GM12878 (cell line): ENCODE data around the gene ALKBH8.

Source experiments
- CTCF ChIP-seq, 3 experiments: IDR thresholded peaks in 2 of 3; conservative IDR thresholded peaks in 1 of 3; 2 replicates each; pipeline ENCODE4 v1.5.1; 2011; ENCODE audit warnings: low read depth in 3 of 3, low read length in 3 of 3, mild to moderate bottlenecking in 3 of 3, control low read depth in 2 of 3, moderate library complexity in 2 of 3, inconsistent platforms in 1 of 3, mixed read lengths in 1 of 3; ENCODE audit not compliant: control insufficient read depth in 2 of 3, insufficient read depth in 1 of 3; ENCODE audit errors: extremely low read depth in 1 of 3
- TF ChIP-seq, protein P1 (sequence below): fragments of 450-650 bp; IDR thresholded peaks from 2 replicates; pipeline ENCODE4 v1.6.1; 2016; ENCODE audit warnings: mild to moderate bottlenecking

DNA sequence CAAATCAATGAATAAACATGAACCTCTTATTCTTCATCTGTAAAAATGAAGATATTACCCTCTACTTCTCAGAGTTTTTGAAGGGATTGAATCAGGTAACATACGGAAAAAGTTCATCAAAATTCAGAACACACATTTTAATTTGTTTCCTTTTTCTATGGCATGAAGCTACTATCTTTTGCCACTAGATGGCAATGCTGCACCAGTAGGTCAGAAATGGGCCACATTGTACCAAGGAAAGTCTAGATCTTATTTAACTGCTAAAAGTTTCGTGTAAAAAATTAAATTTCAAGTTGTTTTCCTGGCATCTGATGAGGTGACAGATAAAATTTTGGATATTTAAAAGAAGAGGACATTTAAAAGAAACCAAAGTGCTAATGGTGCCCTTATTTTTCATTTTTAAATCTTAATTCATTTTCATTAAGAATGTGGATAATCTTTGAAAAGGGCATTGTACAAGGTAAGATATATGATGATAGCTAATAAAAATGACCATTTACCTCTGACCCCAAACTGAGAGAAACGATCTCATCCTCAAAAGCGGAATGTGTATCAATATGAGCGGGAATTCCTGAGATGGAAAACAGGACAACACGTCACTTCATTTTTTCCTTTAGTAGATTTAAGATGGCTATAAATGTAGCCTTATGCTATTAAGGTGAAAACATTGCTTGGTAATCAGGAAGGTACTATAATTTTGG is 16.1 kb downstream of the ALKBH8 start:
- TF ChIP-seq, protein P1, sequence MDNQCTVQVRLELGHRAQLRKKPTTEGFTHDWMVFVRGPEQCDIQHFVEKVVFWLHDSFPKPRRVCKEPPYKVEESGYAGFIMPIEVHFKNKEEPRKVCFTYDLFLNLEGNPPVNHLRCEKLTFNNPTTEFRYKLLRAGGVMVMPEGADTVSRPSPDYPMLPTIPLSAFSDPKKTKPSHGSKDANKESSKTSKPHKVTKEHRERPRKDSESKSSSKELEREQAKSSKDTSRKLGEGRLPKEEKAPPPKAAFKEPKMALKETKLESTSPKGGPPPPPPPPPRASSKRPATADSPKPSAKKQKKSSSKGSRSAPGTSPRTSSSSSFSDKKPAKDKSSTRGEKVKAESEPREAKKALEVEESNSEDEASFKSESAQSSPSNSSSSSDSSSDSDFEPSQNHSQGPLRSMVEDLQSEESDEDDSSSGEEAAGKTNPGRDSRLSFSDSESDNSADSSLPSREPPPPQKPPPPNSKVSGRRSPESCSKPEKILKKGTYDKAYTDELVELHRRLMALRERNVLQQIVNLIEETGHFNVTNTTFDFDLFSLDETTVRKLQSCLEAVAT: no peak
- peak; percentile 67 to 74 (median 71) for TF ChIP-seq CTCF (IDR thresholded peaks at IDR 0.05 in 2 of 3, conservative IDR thresholded peaks at IDR 0.05 in 1 of 3; ENCODE audit: control insufficient read depth in 2 of 3, extremely low read depth in 1 of 3, insufficient read depth in 1 of 3, low read depth in 3 of 3, low read length in 3 of 3)
